Gastroesophageal sphincter (tissue), 4 donors: ENCODE results near the gene TRPM5. TPM values are rescaled to one million over a fixed set of nuclear protein-coding genes. Genes with fewer than 3 reads are reported as not detected.
"Not testable (repeated sequence)": the region's sequence is repeated elsewhere in the genome, so short reads cannot be mapped to it uniquely, and the experiment has no call there.

Experiments
- ATAC-seq: fragments of 150-250 bp; one replicate; pipeline ENCODE4 v1.9.1; 2016; ENCODE audit warnings: mild to moderate bottlenecking, moderate library complexity
- H3K27ac ChIP-seq, 4 donors: fragments of 200-600 bp; sonication (generic) in 3 of 4; 1 replicate in 3 of 4; 2 replicates in 1 of 4; pipeline ENCODE4 v1.5.1; 2016 to 2019
- H3K27me3 ChIP-seq: fragments of 200-600 bp; sonication (generic); one replicate; pipeline ENCODE4 v1.5.1; 2019
- H3K36me3 ChIP-seq, 2 donors: fragments of 200-600 bp; sonication (generic); one replicate each; pipeline ENCODE4 v1.5.1; 2019; ENCODE audit warnings: control low read depth in 1 of 2
- H3K4me1 ChIP-seq, 3 donors: fragments of 200-600 bp; sonication (generic); 1 replicate in 2 of 3; 2 replicates in 1 of 3; pipeline ENCODE4 v1.5.1; 2016 to 2019; ENCODE audit warnings: control low read depth in 2 of 3
- H3K4me3 ChIP-seq, 2 donors: fragments of 200-600 bp; sonication (generic); one replicate each; pipeline ENCODE4 v1.5.1; 2019; ENCODE audit warnings: mild to moderate bottlenecking in 1 of 2, moderate library complexity in 1 of 2
- H3K9me3 ChIP-seq, 3 donors: fragments of 200-600 bp; sonication (generic); one replicate each; pipeline ENCODE4 v1.5.1; 2017 to 2019; ENCODE audit warnings: control low read depth in 2 of 3
- EP300 ChIP-seq: sonication (generic); formaldehyde crosslinking; IDR thresholded peaks from one replicate; pipeline ENCODE4 v1.6.1; 2017; ENCODE audit warnings: antibody characterized with exemption, mild to moderate bottlenecking
- POLR2A ChIP-seq, 2 donors: fragments of 450-650 bp; IDR thresholded peaks; one replicate each; pipeline ENCODE4 v1.6.1; 2017; ENCODE audit warnings: antibody characterized with exemption in 2 of 2, mild to moderate bottlenecking in 2 of 2, moderate library complexity in 1 of 2
- POLR2AphosphoS5 ChIP-seq: sonication (generic); formaldehyde crosslinking; IDR thresholded peaks from one replicate; pipeline ENCODE4 v1.6.1; 2017; ENCODE audit warnings: antibody characterized with exemption
- WGBS, 2 donors: methylation state at CpG; one replicate each; pipeline ENCODE4 v1.1.5; 2018; ENCODE audit warnings: low coverage in 1 of 2; 5-methylcytosine and 5-hydroxymethylcytosine counted together
- total RNA-seq, 4 donors: library from RNA; depleted of rRNA; stranded (reverse); fragments of >200 nt; gene quantifications; one replicate each; pipeline ENCODE4 v1.1.0, GENCODE V29; 2016
- TF ChIP-seq, protein P1 (sequence below), 4 experiments: fragments of 200-600 bp in 2 of 4; fragments of 450-650 bp in 2 of 4; sonication (generic) in 1 of 4; IDR thresholded peaks; one replicate each; pipeline ENCODE4 v1.5.1; 2017 to 2019; ENCODE audit warnings: antibody characterized with exemption in 4 of 4, mild to moderate bottlenecking in 2 of 4, moderate library complexity in 2 of 4

Gene TRPM5
- total RNA-seq, 4 donors from 2014 or later: not detected

DNA sequence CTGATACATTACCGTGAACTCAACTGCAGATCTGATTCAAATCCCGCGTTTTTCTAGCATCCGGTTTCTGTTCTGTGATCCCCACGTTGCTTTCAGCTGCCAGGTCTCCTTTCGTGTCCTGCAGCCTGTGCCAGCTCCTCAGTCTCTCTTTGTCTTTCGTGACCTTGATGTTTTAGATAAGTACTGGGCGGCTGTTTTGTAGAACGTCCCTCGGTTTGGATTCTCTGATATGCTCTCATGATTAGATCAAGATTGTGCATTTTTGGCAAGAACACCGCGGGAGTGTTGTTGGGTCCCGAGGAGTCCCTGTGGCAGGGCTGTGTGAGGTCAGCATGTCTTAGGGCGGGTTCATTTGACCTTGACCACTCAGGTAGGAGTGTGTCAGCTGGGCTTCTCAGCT lies 39.1 kb upstream of the TRPM5 start:
- H3K4me1 ChIP-seq: no peaks in the 10 kb centered on the region
- no peaks in the 10 kb centered on the region for H3K36me3 ChIP-seq
- TF ChIP-seq, protein P1, sequence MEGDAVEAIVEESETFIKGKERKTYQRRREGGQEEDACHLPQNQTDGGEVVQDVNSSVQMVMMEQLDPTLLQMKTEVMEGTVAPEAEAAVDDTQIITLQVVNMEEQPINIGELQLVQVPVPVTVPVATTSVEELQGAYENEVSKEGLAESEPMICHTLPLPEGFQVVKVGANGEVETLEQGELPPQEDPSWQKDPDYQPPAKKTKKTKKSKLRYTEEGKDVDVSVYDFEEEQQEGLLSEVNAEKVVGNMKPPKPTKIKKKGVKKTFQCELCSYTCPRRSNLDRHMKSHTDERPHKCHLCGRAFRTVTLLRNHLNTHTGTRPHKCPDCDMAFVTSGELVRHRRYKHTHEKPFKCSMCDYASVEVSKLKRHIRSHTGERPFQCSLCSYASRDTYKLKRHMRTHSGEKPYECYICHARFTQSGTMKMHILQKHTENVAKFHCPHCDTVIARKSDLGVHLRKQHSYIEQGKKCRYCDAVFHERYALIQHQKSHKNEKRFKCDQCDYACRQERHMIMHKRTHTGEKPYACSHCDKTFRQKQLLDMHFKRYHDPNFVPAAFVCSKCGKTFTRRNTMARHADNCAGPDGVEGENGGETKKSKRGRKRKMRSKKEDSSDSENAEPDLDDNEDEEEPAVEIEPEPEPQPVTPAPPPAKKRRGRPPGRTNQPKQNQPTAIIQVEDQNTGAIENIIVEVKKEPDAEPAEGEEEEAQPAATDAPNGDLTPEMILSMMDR (IDR thresholded peaks at IDR 0.05): no peak
- TF ChIP-seq POLR2AphosphoS5 (no peak), POLR2A (IDR thresholded peaks at IDR 0.05) (no peak), EP300 (no peak)
- ATAC-seq: no peak
- peaks cover 66% of the 10 kb centered on the region for H3K27me3 ChIP-seq
- H3K4me3 ChIP-seq: no peak overlapping the region
- H3K27ac ChIP-seq: no peak overlapping the region
- WGBS, 2 donors: 0 to 54% methylated on average over 1 to 14 of the region's 14 CpGs
- H3K9me3 ChIP-seq: peaks cover 0 to 46% (median 2%) of the 10 kb centered on the region in 3 donors

DNA sequence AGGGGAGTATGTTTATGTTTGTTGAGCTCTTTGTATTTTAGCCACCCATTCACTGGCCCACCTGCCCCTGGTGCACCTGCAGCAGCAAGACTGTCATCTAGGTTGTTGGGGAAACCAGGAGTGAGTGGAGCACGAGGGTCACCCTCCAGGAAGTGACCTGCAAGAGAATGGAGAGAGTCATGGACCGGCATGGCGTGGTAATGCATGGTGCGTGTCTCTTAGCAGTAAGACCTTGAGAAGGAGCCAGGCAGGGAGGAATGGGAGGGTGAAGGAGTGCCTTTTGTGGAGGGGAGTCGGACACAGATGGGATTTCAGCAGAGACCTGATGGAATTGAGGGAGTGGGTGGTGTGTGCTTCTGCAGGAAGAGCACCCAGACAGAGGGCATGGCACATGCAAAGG lies 38.4 kb upstream of the TRPM5 start:
- Histone ChIP-seq H3K27ac (no peak overlapping the region), H3K4me1 (no peaks in the 10 kb centered on the region), H3K27me3 (peaks cover 68% of the 10 kb centered on the region), H3K4me3 (no peak overlapping the region), H3K9me3 (peaks cover 0 to 39% (median 0%) of the 10 kb centered on the region in 3 donors), H3K36me3 (no peaks in the 10 kb centered on the region)
- no peak for ATAC-seq
- TF ChIP-seq EP300 (no peak), POLR2AphosphoS5 (no peak), POLR2A (IDR thresholded peaks at IDR 0.05) (no peak)
- TF ChIP-seq, protein P1 (IDR thresholded peaks at IDR 0.05): no peak
- 45 to 61% methylated on average over 2 to 5 of the region's 5 CpGs for WGBS, 2 donors

DNA sequence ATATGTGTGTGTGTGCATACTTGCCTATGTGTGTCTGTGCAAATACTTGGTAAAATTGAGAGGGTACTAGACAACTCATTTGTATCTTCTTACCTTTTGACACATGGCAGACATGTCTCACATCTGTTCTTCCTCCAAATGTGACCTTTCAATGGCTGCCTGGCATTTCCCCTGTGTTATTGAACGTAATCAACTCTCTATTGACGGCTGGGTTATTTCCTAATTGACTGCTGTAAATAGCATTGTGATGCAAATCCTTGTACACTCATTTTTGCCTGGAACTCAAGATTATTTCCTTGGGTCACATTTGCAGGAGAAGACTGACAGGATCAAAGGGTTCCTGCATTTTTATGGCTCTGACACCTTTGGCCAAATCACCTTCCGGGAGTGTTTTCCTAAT lies 37.9 kb upstream of the TRPM5 start:
- H3K4me3 ChIP-seq: no peak overlapping the region
- 31 to 48% methylated on average over 3 of the region's 3 CpGs for WGBS, 2 donors
- H3K27ac ChIP-seq: no peak overlapping the region
- H3K36me3 ChIP-seq: no peaks in the 10 kb centered on the region
- H3K9me3 ChIP-seq: peaks cover 0 to 33% (median 0%) of the 10 kb centered on the region in 3 donors
- no peak for TF ChIP-seq POLR2AphosphoS5
- TF ChIP-seq, protein P1 (IDR thresholded peaks at IDR 0.05): no peak
- TF ChIP-seq POLR2A (IDR thresholded peaks at IDR 0.05): no peak
- TF ChIP-seq EP300: no peak
- peaks cover 71% of the 10 kb centered on the region for H3K27me3 ChIP-seq
- H3K4me1 ChIP-seq: no peaks in the 10 kb centered on the region
- ATAC-seq: no peak

DNA sequence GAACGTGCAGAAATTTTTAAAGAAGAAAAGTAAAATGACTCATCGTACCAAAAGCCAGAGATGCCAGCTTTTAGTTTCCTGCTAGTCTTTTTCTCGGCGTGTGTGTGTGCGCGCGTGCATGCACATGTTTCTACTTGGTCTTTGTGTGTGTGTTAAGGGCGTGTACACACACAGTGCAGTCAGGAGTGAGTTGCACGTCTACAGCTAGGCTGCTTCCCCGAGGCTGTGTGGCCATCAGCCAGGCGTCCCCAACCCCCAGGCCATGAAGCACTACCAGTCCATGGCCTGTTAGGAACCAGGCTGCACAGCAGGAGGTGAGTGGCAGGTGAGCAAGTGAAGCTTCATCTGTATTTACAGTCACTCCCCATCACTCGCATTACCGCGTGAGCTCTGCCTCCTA lies 36.9 kb upstream of the TRPM5 start:
- Histone ChIP-seq H3K4me3 (no peak overlapping the region), H3K36me3 (no peaks in the 10 kb centered on the region), H3K9me3 (peaks cover 0 to 25% (median 0%) of the 10 kb centered on the region in 3 donors), H3K4me1 (no peaks in the 10 kb centered on the region), H3K27ac (peak overlapping the region in 1 of 4 donors; percentile 28), H3K27me3 (peaks cover 64% of the 10 kb centered on the region)
- 63 to 67% methylated on average over 5 to 10 of the region's 14 CpGs for WGBS, 2 donors
- no peak for ATAC-seq
- TF ChIP-seq POLR2AphosphoS5: no peak
- TF ChIP-seq EP300: no peak
- TF ChIP-seq, protein P1 (IDR thresholded peaks at IDR 0.05): no peak
- no peak for TF ChIP-seq POLR2A (IDR thresholded peaks at IDR 0.05)

DNA sequence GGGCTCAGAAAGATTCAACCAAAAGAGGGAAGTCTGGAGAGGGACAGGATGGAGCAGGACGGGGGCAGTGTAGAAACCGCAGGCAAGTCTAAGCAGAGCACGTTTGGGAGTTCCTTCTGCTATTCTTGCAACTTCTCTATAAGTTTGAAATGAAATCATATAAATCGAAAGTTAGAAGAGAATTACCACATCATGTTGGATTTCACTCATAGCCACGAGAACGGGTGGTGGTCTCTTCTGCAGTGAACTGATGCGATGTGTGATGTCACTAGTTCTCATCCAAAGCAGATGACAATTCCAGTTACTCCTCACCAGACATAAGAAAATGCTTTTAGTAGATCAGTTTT lies 36.5 kb upstream of the TRPM5 start:
- Histone ChIP-seq H3K27ac (no peak overlapping the region), H3K4me3 (no peak overlapping the region), H3K36me3 (no peaks in the 10 kb centered on the region), H3K4me1 (no peaks in the 10 kb centered on the region), H3K9me3 (peaks cover 0 to 21% (median 0%) of the 10 kb centered on the region in 3 donors), H3K27me3 (peaks cover 60% of the 10 kb centered on the region)
- ATAC-seq: peak; percentile 61
- WGBS, 2 donors: 66 to 70% methylated on average over 5 to 7 of the region's 7 CpGs
- TF ChIP-seq POLR2AphosphoS5 (no peak), EP300 (no peak), POLR2A (IDR thresholded peaks at IDR 0.05) (no peak)
- TF ChIP-seq, protein P1 (IDR thresholded peaks at IDR 0.05): no peak

DNA sequence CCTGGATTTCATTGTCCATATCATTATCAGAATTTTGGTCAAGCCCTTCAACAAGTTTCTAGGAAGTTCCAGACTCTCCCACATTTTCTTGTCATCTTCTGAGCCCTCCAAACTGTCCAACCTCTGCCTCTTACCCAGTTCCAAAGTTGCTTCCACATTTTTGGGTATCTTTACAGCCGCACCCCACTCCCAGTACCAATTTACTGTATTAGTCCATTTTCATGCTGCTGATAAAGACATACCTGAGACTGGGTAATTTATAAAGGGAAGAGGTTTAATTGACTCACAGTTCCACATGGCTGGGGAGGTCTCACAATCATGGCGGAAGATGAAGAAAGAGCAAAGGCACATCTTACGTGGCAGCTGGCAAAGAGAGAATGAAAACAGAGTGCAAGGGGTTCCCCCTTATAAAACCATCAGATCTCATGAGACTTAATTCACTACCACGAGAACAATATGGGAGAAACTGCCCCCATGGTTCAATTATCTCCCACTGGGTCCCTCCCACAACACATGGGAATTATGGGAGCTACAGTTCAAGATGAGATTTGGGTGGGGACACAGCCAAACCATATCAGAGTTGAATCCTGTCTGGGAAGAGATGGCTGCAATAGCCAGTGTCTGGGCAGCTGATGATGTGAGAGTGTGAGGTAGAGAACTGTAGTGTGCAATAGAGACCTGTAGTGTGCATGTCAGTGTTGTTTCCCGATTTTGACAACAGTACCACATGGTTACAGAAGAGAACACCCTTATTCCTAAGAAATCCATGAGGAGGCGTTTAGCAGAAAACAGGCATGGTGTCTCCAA lies 36.0 kb upstream of the TRPM5 start:
- Histone ChIP-seq H3K9me3 (peaks cover 0 to 16% (median 0%) of the 10 kb centered on the region in 3 donors), H3K27me3 (peaks cover 57% of the 10 kb centered on the region)
- not testable (repeated sequence) for H3K4me1 ChIP-seq, H3K4me3 ChIP-seq, ATAC-seq, H3K36me3 ChIP-seq, H3K27ac ChIP-seq
- 66 to 70% methylated on average over 4 to 6 of the region's 6 CpGs for WGBS, 2 donors
